Neutrophil (primary cell): ENCODE data around the gene HOXC10.

Experiments used
- H3K27ac ChIP-seq: fragments of 200-600 bp; sonication (generic); 2 replicates; pipeline ENCODE4 v1.5.1; 2016; ENCODE audit warnings: mild to moderate bottlenecking, moderate library complexity
- H3K27me3 ChIP-seq: fragments of 200-600 bp; sonication (generic); 2 replicates; pipeline ENCODE4 v1.6.0; 2016; ENCODE audit warnings: mild to moderate bottlenecking
- H3K36me3 ChIP-seq: fragments of 200-600 bp; sonication (generic); 2 replicates; pipeline ENCODE4 v1.5.1; 2017
- H3K4me1 ChIP-seq, 2 experiments: fragments of 200-600 bp in 1 of 2; sonication (generic) in 1 of 2; 1 replicate in 1 of 2; 2 replicates in 1 of 2; pipeline versions ENCODE4 v1.5.1 to v1.6.1; 2013 to 2016; ENCODE audit warnings: low read depth in 1 of 2, low read length in 1 of 2, mild to moderate bottlenecking in 1 of 2, moderate library complexity in 1 of 2; ENCODE audit not compliant: control insufficient read depth in 1 of 2, insufficient read depth in 1 of 2
- H3K4me3 ChIP-seq, 2 experiments: fragments of 200-600 bp in 1 of 2; sonication (generic) in 1 of 2; 1 replicate in 1 of 2; 2 replicates in 1 of 2; pipeline ENCODE4 v1.5.1; 2013 to 2016; ENCODE audit warnings: low read depth in 1 of 2, low read length in 1 of 2, mild to moderate bottlenecking in 1 of 2, moderate library complexity in 1 of 2
- H3K9me3 ChIP-seq: fragments of 200-600 bp; sonication (generic); 2 replicates; pipeline ENCODE4 v1.5.1; 2016
- TF ChIP-seq, protein P1 (sequence below): fragments of 200-600 bp; sonication (generic); IDR thresholded peaks from 2 replicates; pipeline ENCODE4 v1.5.1; 2016; ENCODE audit warnings: antibody characterized with exemption

Gene HOXC10

DNA sequence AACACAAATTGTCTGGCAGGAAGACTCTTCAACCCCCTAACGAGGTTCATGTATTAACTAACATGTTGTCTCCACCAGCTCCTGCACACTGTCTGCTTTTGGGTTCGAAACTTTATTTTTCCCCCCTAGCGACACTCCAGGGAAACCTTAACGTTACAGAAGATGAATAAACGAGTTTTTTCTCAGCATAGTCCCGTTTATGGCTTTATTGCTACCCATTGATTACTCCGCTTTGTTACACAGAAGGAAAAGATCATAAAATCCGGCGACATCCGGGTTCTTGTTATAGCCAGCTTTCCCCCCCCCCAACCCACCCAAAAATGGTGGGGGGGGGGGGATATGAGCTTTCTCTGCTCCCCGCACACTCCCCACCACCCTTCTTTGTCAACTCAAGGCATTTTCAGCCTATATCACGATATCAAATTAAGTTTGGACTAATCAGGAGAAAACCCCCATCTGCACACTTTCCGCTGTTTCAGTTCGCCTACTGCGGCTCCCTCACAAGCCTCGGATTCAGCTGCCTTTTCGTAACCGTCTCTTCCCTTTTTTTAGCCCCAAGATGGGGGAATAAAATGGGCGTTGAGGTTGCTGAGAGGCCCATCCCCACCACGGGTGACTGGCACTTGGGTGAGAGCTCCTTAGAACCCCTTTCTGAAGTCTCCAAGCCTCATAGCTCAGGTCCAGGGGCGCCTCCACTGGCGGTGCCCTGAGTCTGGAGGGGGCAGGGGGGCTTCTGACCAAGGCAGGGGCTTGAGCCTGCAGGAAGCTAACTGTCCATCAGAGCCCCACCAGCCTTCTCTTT lies 41.9 kb downstream of the HOXC10 start:
- TF ChIP-seq, protein P1, sequence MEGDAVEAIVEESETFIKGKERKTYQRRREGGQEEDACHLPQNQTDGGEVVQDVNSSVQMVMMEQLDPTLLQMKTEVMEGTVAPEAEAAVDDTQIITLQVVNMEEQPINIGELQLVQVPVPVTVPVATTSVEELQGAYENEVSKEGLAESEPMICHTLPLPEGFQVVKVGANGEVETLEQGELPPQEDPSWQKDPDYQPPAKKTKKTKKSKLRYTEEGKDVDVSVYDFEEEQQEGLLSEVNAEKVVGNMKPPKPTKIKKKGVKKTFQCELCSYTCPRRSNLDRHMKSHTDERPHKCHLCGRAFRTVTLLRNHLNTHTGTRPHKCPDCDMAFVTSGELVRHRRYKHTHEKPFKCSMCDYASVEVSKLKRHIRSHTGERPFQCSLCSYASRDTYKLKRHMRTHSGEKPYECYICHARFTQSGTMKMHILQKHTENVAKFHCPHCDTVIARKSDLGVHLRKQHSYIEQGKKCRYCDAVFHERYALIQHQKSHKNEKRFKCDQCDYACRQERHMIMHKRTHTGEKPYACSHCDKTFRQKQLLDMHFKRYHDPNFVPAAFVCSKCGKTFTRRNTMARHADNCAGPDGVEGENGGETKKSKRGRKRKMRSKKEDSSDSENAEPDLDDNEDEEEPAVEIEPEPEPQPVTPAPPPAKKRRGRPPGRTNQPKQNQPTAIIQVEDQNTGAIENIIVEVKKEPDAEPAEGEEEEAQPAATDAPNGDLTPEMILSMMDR: no peak
- Histone ChIP-seq H3K27ac (no peak overlapping the region), H3K36me3 (no peaks in the 10 kb centered on the region), H3K27me3 (peaks cover 100% of the 10 kb centered on the region), H3K9me3 (no peaks in the 10 kb centered on the region), H3K4me3 (no peak overlapping the region), H3K4me1 (no peaks in the 10 kb centered on the region)

- Histone ChIP-seq H3K27me3 (peaks cover 100% of the 10 kb centered on the region), H3K9me3 (no peaks in the 10 kb centered on the region), H3K4me1 (no peaks in the 10 kb centered on the region), H3K4me3 (no peak overlapping the region), H3K27ac (no peak overlapping the region), H3K36me3 (no peaks in the 10 kb centered on the region)
- TF ChIP-seq, protein P1: no peak
These were observed 42.5 kb downstream of the HOXC10 start for GRCh38 chr12:54027442-54027786.

DNA sequence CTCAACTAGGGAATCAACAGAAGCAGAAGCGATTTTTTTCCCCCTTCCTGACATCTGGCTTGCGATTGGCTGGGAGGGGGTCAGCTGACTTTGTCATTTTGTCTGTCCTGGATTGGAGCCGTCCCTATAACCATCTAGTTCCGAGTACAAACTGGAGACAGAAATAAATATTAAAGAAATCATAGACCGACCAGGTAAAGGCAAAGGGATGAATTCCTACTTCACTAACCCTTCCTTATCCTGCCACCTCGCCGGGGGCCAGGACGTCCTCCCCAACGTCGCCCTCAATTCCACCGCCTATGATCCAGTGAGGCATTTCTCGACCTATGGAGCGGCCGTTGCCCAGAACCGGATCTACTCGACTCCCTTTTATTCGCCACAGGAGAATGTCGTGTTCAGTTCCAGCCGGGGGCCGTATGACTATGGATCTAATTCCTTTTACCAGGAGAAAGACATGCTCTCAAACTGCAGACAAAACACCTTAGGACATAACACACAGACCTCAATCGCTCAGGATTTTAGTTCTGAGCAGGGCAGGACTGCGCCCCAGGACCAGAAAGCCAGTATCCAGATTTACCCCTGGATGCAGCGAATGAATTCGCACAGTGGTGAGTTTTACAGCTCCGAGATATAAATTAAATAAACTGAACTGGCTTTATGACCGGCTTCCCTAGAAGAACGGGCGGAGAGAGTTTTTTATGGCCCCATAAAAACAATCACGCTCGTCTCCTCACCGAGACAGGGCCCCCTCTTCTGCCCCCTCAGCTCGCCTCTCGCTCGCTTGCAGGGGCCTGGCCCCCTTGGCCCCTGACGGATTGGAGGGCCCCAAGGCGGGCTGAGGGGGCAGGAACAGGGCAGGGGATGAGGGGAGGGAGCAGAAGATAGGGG lies 43.6 kb downstream of the HOXC10 start, which contains the start of gene HOXC6:
Gene HOXC6, plus strand, starts transcription at position 127 of the 888 bp plus-strand sequence. Its CDS starts 82 bp downstream, at position 209.
- Histone ChIP-seq H3K4me3 (no peak within 1 kb of the TSS), H3K27me3 (peaks cover 100% of the 10 kb centered on the region), H3K9me3 (peaks cover 7% of the 10 kb centered on the region), H3K27ac (no peak within 1 kb of the TSS), H3K36me3 (no peaks in the 10 kb centered on the region), H3K4me1 (no peaks in the 10 kb centered on the region)
- TF ChIP-seq, protein P1: no peak

GRCh38 chr12:54029529-54030441 lies 44.8 kb downstream of the HOXC10 start:
- H3K27me3 ChIP-seq: peaks cover 100% of the 10 kb centered on the region
- TF ChIP-seq, protein P1: no peak
- H3K36me3 ChIP-seq: no peaks in the 10 kb centered on the region
- no peak overlapping the region for H3K4me3 ChIP-seq
- H3K27ac ChIP-seq: no peak overlapping the region
- peaks cover 7% of the 10 kb centered on the region for H3K9me3 ChIP-seq
- no peaks in the 10 kb centered on the region for H3K4me1 ChIP-seq

DNA sequence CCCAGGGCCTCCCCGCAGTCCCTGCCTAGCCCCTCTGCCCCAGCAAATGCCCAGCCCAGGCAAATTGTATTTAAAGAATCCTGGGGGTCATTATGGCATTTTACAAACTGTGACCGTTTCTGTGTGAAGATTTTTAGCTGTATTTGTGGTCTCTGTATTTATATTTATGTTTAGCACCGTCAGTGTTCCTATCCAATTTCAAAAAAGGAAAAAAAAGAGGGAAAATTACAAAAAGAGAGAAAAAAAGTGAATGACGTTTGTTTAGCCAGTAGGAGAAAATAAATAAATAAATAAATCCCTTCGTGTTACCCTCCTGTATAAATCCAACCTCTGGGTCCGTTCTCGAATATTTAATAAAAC lies 45.5 kb downstream of the HOXC10 start:
- TF ChIP-seq, protein P1: no peak
- H3K9me3 ChIP-seq: peaks cover 7% of the 10 kb centered on the region
- H3K4me3 ChIP-seq: no peak overlapping the region
- no peak overlapping the region for H3K27ac ChIP-seq
- no peaks in the 10 kb centered on the region for H3K36me3 ChIP-seq
- H3K27me3 ChIP-seq: peaks cover 100% of the 10 kb centered on the region
- no peaks in the 10 kb centered on the region for H3K4me1 ChIP-seq
